ENCODE data around the gene RBP4. TPM values are rescaled to one million over a fixed set of nuclear protein-coding genes. Genes with fewer than 3 reads are reported as not detected.

Gene RBP4
- polyA plus RNA-seq, 2 of the 4 experiments (the other 2 are of a cell fraction) = 6.0 to 8.2 TPM

DNA sequence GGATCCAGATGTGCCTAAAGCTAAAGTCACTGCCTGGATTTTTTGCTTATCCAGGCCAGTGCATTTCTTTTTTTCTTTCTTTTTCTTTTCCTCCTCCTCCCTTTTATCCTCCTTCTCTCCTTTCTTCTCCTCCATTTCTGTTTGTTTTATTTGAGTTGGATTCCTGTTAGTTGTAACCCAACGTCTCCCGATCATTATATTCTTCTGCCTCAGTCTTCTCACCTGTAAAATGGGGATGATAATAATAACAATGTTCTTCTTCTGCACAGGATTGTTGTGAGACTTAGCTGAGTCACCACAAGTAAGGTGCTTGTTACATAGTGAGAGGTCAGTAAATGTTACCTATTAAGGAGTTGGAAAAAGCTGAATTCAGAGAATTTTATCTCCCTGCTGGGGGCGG lies 48.3 kb downstream of the RBP4 start:
- peaks cover 47% of the 10 kb centered on the region for H3K4me1 ChIP-seq
- DNase-seq (ENCODE audit: low read depth in 1 of 2, low spot score in 1 of 2) = no peak
- CTCF ChIA-PET = interaction anchor here (1.8 to 10.6 kb wide), 2 partner anchors 42 to 126 kb away, joined by 6 to 131 read pairs; no protein-coding TSS in a partner anchor

DNA sequence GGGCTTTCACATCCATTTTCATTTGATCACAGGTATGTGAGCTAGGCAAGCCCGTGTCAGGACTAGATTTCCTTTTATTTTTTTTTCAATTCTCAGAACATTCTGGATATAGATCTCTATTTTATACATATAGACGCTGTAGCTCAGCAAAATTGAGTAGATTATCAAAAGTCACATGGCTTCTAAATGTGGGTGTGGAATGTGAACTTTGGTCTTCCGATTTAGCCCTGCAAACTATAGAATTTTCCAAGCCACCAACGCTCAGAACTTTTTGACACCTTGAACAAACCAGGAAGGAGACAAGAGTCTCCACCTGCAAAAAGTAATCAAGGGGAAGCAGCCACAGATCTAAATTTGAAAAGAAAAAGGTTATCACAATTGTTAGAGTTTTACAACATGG lies 50.4 kb downstream of the RBP4 start:
- WGBS (ENCODE audit: missing lambda C conversion rate) = 87% methylated on average over 4 of the region's 4 CpGs
- no peak for FAIRE-seq
- ATAC-seq = no peak
- Histone ChIP-seq H3K4me3 (no peak overlapping the region), H3K27ac (peak overlapping the region in 1 of 2 experiments; percentile 86; a peak in 3 of 6 replicates), H3K4me1 (peaks cover 59% of the 10 kb centered on the region), H3K9me3 (no peaks in the 10 kb centered on the region), H3K4me2 (no peak overlapping the region)
- ChIA-PET POLR2A (no interaction called here), CTCF (interaction anchor here (1.5 to 10.6 kb wide), 2 partner anchors 9 to 128 kb away, joined by 4 to 131 read pairs; no protein-coding TSS in a partner anchor)
- DNase-seq (ENCODE audit: low read depth in 1 of 2, low spot score in 1 of 2) = no peak
- TF ChIP-seq JUNB (IDR thresholded peaks at IDR 0.05) (no peak), RAD21 (conservative IDR thresholded peaks at IDR 0.05 in 1 of 2, IDR thresholded peaks at IDR 0.05 in 1 of 2) (no peak), MAZ (IDR thresholded peaks at IDR 0.05; ENCODE audit: borderline replicate concordance, low read depth, low read length) (no peak), KDM1A (IDR thresholded peaks at IDR 0.05; ENCODE audit: low read depth) (no peak), KDM5A (IDR thresholded peaks at IDR 0.05) (no peak)

More for the DNA sequence above, 48.3 kb downstream of the RBP4 start:
- no peak for FAIRE-seq
- Histone ChIP-seq H3K4me2 (no peak overlapping the region), H3K27ac (peak overlapping the region in 1 of 2 experiments; percentile 29; a peak in 2 of 6 replicates), H3K4me3 (no peak overlapping the region), H3K9me3 (no peaks in the 10 kb centered on the region)
- no peak for ATAC-seq
- WGBS (ENCODE audit: missing lambda C conversion rate) = 95% methylated on average over 3 of the region's 3 CpGs
- 0 out of 2 replicates have a peak, but pooled peaks have one; percentile 67 for TF ChIP-seq KDM1A (IDR thresholded peaks at IDR 0.05; ENCODE audit: low read depth)
- TF ChIP-seq CHD2 (IDR thresholded peaks at IDR 0.05; ENCODE audit: low read length, partially characterized antibody) = no peak
- POLR2A ChIA-PET = no interaction called here

GRCh38 chr10:93548376-93549071 lies 52.5 kb downstream of the RBP4 start:
- H3K4me3 ChIP-seq = no peak overlapping the region
- peak overlapping the region; percentile 67 for H3K4me2 ChIP-seq
- ATAC-seq (peak; percentile 83 to 86), DNase-seq (ENCODE audit: low read depth in 1 of 2, low spot score in 1 of 2) (peak; percentile 70 to 90), FAIRE-seq (peak; percentile 95)
- 2% methylated on average over 5 of the region's 5 CpGs for WGBS (ENCODE audit: missing lambda C conversion rate)
- peak overlapping the region; percentile 84 to 86 for H3K27ac ChIP-seq
- peaks cover 41% of the 10 kb centered on the region for H3K4me1 ChIP-seq
- no peaks in the 10 kb centered on the region for H3K9me3 ChIP-seq
- TF ChIP-seq ZNF302 (CRISPR knock-in tag; IDR thresholded peaks at IDR 0.05) (no peak), FOSL2 (IDR thresholded peaks at IDR 0.05) (peak; percentile 53), FOSL2 (CRISPR knock-in tag; IDR thresholded peaks at IDR 0.05) (peak; percentile 90), HEYL (CRISPR knock-in tag; IDR thresholded peaks at IDR 0.05) (no peak), HOXA7 (CRISPR knock-in tag; IDR thresholded peaks at IDR 0.05) (no peak), GATA3 (IDR thresholded peaks at IDR 0.05; ENCODE audit: borderline replicate concordance) (peak; percentile 83; the same call in 1 of the 2 replicates), RFX5 (IDR thresholded peaks at IDR 0.05) (no peak), NFE2L2 (conservative IDR thresholded peaks at IDR 0.05; ENCODE audit: low read length) (no peak), HES2 (IDR thresholded peaks at IDR 0.05) (no peak), EHF (CRISPR knock-in tag; IDR thresholded peaks at IDR 0.05) (no peak), JUN (IDR thresholded peaks at IDR 0.05) (peak; percentile 48 to 54; a peak in 1 of 5 replicates), CHD4 (IDR thresholded peaks at IDR 0.05; ENCODE audit: borderline replicate concordance) (no peak), POLR2AphosphoS2 (conservative IDR thresholded peaks at IDR 0.05; ENCODE audit: low read length) (no peak), ESRRA (IDR thresholded peaks at IDR 0.05; ENCODE audit: borderline replicate concordance, low read length) (no peak), CEBPB (IDR thresholded peaks at IDR 0.05) (peak in 1 of 2 experiments; percentile 61; a peak in 2 of 4 replicates), JUNB (IDR thresholded peaks at IDR 0.05) (peak; percentile 82), EP300 (IDR thresholded peaks at IDR 0.05) (peak; percentile 20 to 41; a peak in 1 of 5 replicates), TFCP2L1 (CRISPR knock-in tag; IDR thresholded peaks at IDR 0.05) (no peak), POLR2A (IDR thresholded peaks at IDR 0.05; ENCODE audit: low read length) (no peak), MYC (IDR thresholded peaks at IDR 0.05; ENCODE audit: borderline replicate concordance, low read length) (no peak), EHMT2 (IDR thresholded peaks at IDR 0.05; ENCODE audit: low read depth) (no peak), NPAS2 (CRISPR knock-in tag; IDR thresholded peaks at IDR 0.05; ENCODE audit: borderline replicate concordance) (no peak), RAD21 (conservative IDR thresholded peaks at IDR 0.05 in 1 of 2, IDR thresholded peaks at IDR 0.05 in 1 of 2) (no peak), SMC3 (IDR thresholded peaks at IDR 0.05) (no peak)
- TF ChIP-seq, protein P1, sequence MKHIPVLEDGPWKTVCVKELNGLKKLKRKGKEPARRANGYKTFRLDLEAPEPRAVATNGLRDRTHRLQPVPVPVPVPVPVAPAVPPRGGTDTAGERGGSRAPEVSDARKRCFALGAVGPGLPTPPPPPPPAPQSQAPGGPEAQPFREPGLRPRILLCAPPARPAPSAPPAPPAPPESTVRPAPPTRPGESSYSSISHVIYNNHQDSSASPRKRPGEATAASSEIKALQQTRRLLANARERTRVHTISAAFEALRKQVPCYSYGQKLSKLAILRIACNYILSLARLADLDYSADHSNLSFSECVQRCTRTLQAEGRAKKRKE (CRISPR knock-in tag; IDR thresholded peaks at IDR 0.05; ENCODE audit: low read depth) = no peak
- TF ChIP-seq, protein P2, sequence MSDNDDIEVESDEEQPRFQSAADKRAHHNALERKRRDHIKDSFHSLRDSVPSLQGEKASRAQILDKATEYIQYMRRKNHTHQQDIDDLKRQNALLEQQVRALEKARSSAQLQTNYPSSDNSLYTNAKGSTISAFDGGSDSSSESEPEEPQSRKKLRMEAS (IDR thresholded peaks at IDR 0.05) = peak; percentile 61; the same call in 1 of the 2 replicates
- TF ChIP-seq, protein P3, sequence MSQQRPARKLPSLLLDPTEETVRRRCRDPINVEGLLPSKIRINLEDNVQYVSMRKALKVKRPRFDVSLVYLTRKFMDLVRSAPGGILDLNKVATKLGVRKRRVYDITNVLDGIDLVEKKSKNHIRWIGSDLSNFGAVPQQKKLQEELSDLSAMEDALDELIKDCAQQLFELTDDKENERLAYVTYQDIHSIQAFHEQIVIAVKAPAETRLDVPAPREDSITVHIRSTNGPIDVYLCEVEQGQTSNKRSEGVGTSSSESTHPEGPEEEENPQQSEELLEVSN (IDR thresholded peaks at IDR 0.05; ENCODE audit: borderline replicate concordance, low read depth) = no peak
- ChIA-PET POLR2A (no interaction called here), CTCF (interaction anchor here (0.9 kb wide), 1 partner anchor 95 kb away, joined by 3 read pairs; no protein-coding TSS in a partner anchor)

Measured in A549 (cell line).